ENCODE data around the gene LRRC40. TPM values are rescaled to one million over a fixed set of nuclear protein-coding genes. Genes with fewer than 3 reads are reported as not detected.
A peak's percentile ranks its signal among the peaks of the same experiment; 100 is the strongest.
"Not testable (repeated sequence)": the region's sequence is repeated elsewhere in the genome, so short reads cannot be mapped to it uniquely, and the experiment has no call there.

LRRC40 gene
- total RNA-seq, 1 experiment from 2014 or later = 35.9 TPM

GRCh38 chr1:70220015-70220414 is 14.6 kb upstream of the LRRC40 start:
- Histone ChIP-seq H3K4me3 (no peak overlapping the region), H3K4me1 (replicated peaks) (peaks cover 4% of the 10 kb centered on the region; the same call in 1 of the 2 replicates), H3K27ac (no peak overlapping the region), H3K27me3 (replicated peaks) (no peaks in the 10 kb centered on the region), H3K9me3 (replicated peaks) (no peaks in the 10 kb centered on the region), H3K36me3 (peaks cover 53% of the 10 kb centered on the region)
- DNase-seq (ENCODE audit: low read depth in 1 of 2, low spot score in 2 of 2) = no peak

- no peaks in the 10 kb centered on the region for H3K9me3 ChIP-seq (replicated peaks)
- H3K4me1 ChIP-seq (replicated peaks) = no peaks in the 10 kb centered on the region
- no peak for DNase-seq (ENCODE audit: low read depth in 1 of 2, low spot score in 2 of 2)
- no peak overlapping the region for H3K4me3 ChIP-seq
- peaks cover 42% of the 10 kb centered on the region for H3K36me3 ChIP-seq
- H3K27ac ChIP-seq = no peak overlapping the region
- no peaks in the 10 kb centered on the region for H3K27me3 ChIP-seq (replicated peaks)
These were observed 6.2 kb upstream of the LRRC40 start for GRCh38 chr1:70211541-70211940.

- Histone ChIP-seq H3K27me3 (replicated peaks) (no peaks in the 10 kb centered on the region), H3K4me1 (replicated peaks) (no peaks in the 10 kb centered on the region), H3K36me3 (peaks cover 42% of the 10 kb centered on the region), H3K9me3 (replicated peaks) (no peaks in the 10 kb centered on the region), H3K27ac (no peak overlapping the region), H3K4me3 (no peak overlapping the region)
- no peak for DNase-seq (ENCODE audit: low read depth in 1 of 2, low spot score in 2 of 2)
These were observed 5.4 kb upstream of the LRRC40 start for GRCh38 chr1:70210820-70211219.

GRCh38 chr1:70208292-70208691 is 2.9 kb upstream of the LRRC40 start:
- DNase-seq (ENCODE audit: low read depth in 1 of 2, low spot score in 2 of 2) = no peak

GRCh38 chr1:70207492-70207891 is 2.1 kb upstream of the LRRC40 start:
- no peak for DNase-seq (ENCODE audit: low read depth in 1 of 2, low spot score in 2 of 2)
- H3K27me3 ChIP-seq (replicated peaks) = no peaks in the 10 kb centered on the region
- no peaks in the 10 kb centered on the region for H3K9me3 ChIP-seq (replicated peaks)
- no peaks in the 10 kb centered on the region for H3K4me1 ChIP-seq (replicated peaks)
- no peak overlapping the region for H3K4me3 ChIP-seq
- peaks cover 37% of the 10 kb centered on the region for H3K36me3 ChIP-seq
- no peak overlapping the region for H3K27ac ChIP-seq

More at GRCh38 chr1:70208292-70208691, 2.9 kb upstream of the LRRC40 start:
- H3K27me3 ChIP-seq (replicated peaks) = no peaks in the 10 kb centered on the region
- H3K9me3 ChIP-seq (replicated peaks) = no peaks in the 10 kb centered on the region
- H3K4me3 ChIP-seq = no peak overlapping the region
- H3K4me1 ChIP-seq (replicated peaks) = no peaks in the 10 kb centered on the region
- no peak overlapping the region for H3K27ac ChIP-seq
- peaks cover 38% of the 10 kb centered on the region for H3K36me3 ChIP-seq

GRCh38 chr1:70206833-70207232 is 1.5 kb upstream of the LRRC40 start:
- H3K27me3 ChIP-seq (replicated peaks); H3K4me1 ChIP-seq (replicated peaks); H3K9me3 ChIP-seq (replicated peaks); DNase-seq (ENCODE audit: low read depth in 1 of 2, low spot score in 2 of 2); H3K27ac ChIP-seq: not testable (repeated sequence)
- peaks cover 34% of the 10 kb centered on the region for H3K36me3 ChIP-seq
- H3K4me3 ChIP-seq = peak overlapping the region; percentile 57

- peak overlapping the region; percentile 87 for H3K27ac ChIP-seq
- H3K36me3 ChIP-seq = peaks cover 25% of the 10 kb centered on the region
- H3K4me1 ChIP-seq (replicated peaks) = no peaks in the 10 kb centered on the region
- no peak for DNase-seq (ENCODE audit: low read depth in 1 of 2, low spot score in 2 of 2)
- no peaks in the 10 kb centered on the region for H3K27me3 ChIP-seq (replicated peaks)
- no peaks in the 10 kb centered on the region for H3K9me3 ChIP-seq (replicated peaks)
- H3K4me3 ChIP-seq = peak overlapping the region; percentile 57
These were observed 327 bp downstream of the LRRC40 start for GRCh38 chr1:70205071-70205433.

GRCh38 chr1:70204600-70204999 is 779 bp downstream of the LRRC40 start:
- Histone ChIP-seq H3K4me3 (peak overlapping the region; percentile 57), H3K27me3 (replicated peaks) (no peaks in the 10 kb centered on the region), H3K4me1 (replicated peaks) (no peaks in the 10 kb centered on the region), H3K9me3 (replicated peaks) (no peaks in the 10 kb centered on the region), H3K27ac (no peak overlapping the region), H3K36me3 (peaks cover 25% of the 10 kb centered on the region)
- DNase-seq (ENCODE audit: low read depth in 1 of 2, low spot score in 2 of 2) = peak in 1 of 2 experiments; percentile 26

- DNase-seq (ENCODE audit: low read depth in 1 of 2, low spot score in 2 of 2) = no peak
- Histone ChIP-seq H3K9me3 (replicated peaks) (no peaks in the 10 kb centered on the region), H3K27me3 (replicated peaks) (no peaks in the 10 kb centered on the region), H3K4me1 (replicated peaks) (no peaks in the 10 kb centered on the region), H3K27ac (no peak overlapping the region), H3K36me3 (peaks cover 23% of the 10 kb centered on the region), H3K4me3 (no peak overlapping the region)
These were observed 1.2 kb downstream of the LRRC40 start for GRCh38 chr1:70204139-70204538.

- Histone ChIP-seq H3K4me3 (no peak overlapping the region), H3K27me3 (replicated peaks) (no peaks in the 10 kb centered on the region), H3K9me3 (replicated peaks) (no peaks in the 10 kb centered on the region), H3K36me3 (peaks cover 9% of the 10 kb centered on the region), H3K27ac (no peak overlapping the region), H3K4me1 (replicated peaks) (no peaks in the 10 kb centered on the region)
- no peak for DNase-seq (ENCODE audit: low read depth in 1 of 2, low spot score in 2 of 2)
These were observed 3.1 kb downstream of the LRRC40 start for GRCh38 chr1:70202173-70202758.

- Histone ChIP-seq H3K4me1 (replicated peaks) (no peaks in the 10 kb centered on the region), H3K27me3 (replicated peaks) (no peaks in the 10 kb centered on the region), H3K27ac (no peak overlapping the region), H3K36me3 (no peaks in the 10 kb centered on the region), H3K4me3 (no peak overlapping the region), H3K9me3 (replicated peaks) (no peaks in the 10 kb centered on the region)
- no peak for DNase-seq (ENCODE audit: low read depth in 1 of 2, low spot score in 2 of 2)
These were observed 5.3 kb downstream of the LRRC40 start for GRCh38 chr1:70200065-70200464.

GRCh38 chr1:70196333-70196732 is 9.0 kb downstream of the LRRC40 start:
- no peaks in the 10 kb centered on the region for H3K27me3 ChIP-seq (replicated peaks)
- no peak overlapping the region for H3K27ac ChIP-seq
- no peak overlapping the region for H3K4me3 ChIP-seq
- H3K36me3 ChIP-seq = no peaks in the 10 kb centered on the region
- no peak for DNase-seq (ENCODE audit: low read depth in 1 of 2, low spot score in 2 of 2)
- no peaks in the 10 kb centered on the region for H3K4me1 ChIP-seq (replicated peaks)
- no peaks in the 10 kb centered on the region; the same call in 1 of the 2 replicates for H3K9me3 ChIP-seq (replicated peaks)

GRCh38 chr1:70195342-70195741 is 10.0 kb downstream of the LRRC40 start:
- DNase-seq (ENCODE audit: low read depth in 1 of 2, low spot score in 2 of 2) = no peak
- no peaks in the 10 kb centered on the region for H3K4me1 ChIP-seq (replicated peaks)

GRCh38 chr1:70194601-70195000 is 10.8 kb downstream of the LRRC40 start:
- no peaks in the 10 kb centered on the region for H3K4me1 ChIP-seq (replicated peaks)
- H3K4me3 ChIP-seq = no peak overlapping the region
- no peak for DNase-seq (ENCODE audit: low read depth in 1 of 2, low spot score in 2 of 2)
- H3K27ac ChIP-seq = no peak overlapping the region
- H3K27me3 ChIP-seq (replicated peaks) = no peaks in the 10 kb centered on the region
- no peaks in the 10 kb centered on the region; the same call in 1 of the 2 replicates for H3K9me3 ChIP-seq (replicated peaks)
- no peaks in the 10 kb centered on the region for H3K36me3 ChIP-seq

More at GRCh38 chr1:70195342-70195741, 10.0 kb downstream of the LRRC40 start:
- H3K27me3 ChIP-seq (replicated peaks) = no peaks in the 10 kb centered on the region
- no peaks in the 10 kb centered on the region for H3K36me3 ChIP-seq
- no peaks in the 10 kb centered on the region; the same call in 1 of the 2 replicates for H3K9me3 ChIP-seq (replicated peaks)
- no peak overlapping the region for H3K4me3 ChIP-seq
- no peak overlapping the region for H3K27ac ChIP-seq

GRCh38 chr1:70192446-70192845 is 12.9 kb downstream of the LRRC40 start:
- not testable (repeated sequence) for H3K36me3 ChIP-seq; H3K27ac ChIP-seq; DNase-seq (ENCODE audit: low read depth in 1 of 2, low spot score in 2 of 2); H3K4me3 ChIP-seq; H3K9me3 ChIP-seq (replicated peaks); H3K27me3 ChIP-seq (replicated peaks); H3K4me1 ChIP-seq (replicated peaks)

All from SJSA1 (cell line).